Kidney (tissue), 14 donors: ENCODE results near the gene SMAD3. TPM values are rescaled to one million over a fixed set of nuclear protein-coding genes. Genes with fewer than 3 reads are reported as not detected.

Experiments used
- DNase-seq, 5 donors: peaks; one replicate each; pipeline ENCODE4 v3.0.0-alpha.2; 2013 to 2020
- FAIRE-seq: peaks from 2 replicates; lab custom pipeline; 2012; peaks lifted over from hg19 to GRCh38; lab: Jason Lieb, UNC
- H3K27ac ChIP-seq, 2 donors: one replicate each; pipeline ENCODE4 v1.7.0; 2013; ENCODE audit warnings: low read depth in 2 of 2, low read length in 2 of 2, inconsistent platforms in 1 of 2
- H3K27me3 ChIP-seq: one replicate; pipeline ENCODE4 v1.7.1; 2013; ENCODE audit warnings: low read length, inconsistent platforms; ENCODE audit not compliant: control insufficient read depth, insufficient read depth
- H3K36me3 ChIP-seq, 3 donors: one replicate each; pipeline versions ENCODE4 v1.7.0 to v1.7.1; 2013; ENCODE audit warnings: low read length in 3 of 3, control low read depth in 1 of 3, inconsistent platforms in 1 of 3; ENCODE audit not compliant: insufficient read depth in 3 of 3, control insufficient read depth in 2 of 3
- H3K4me1 ChIP-seq, 3 donors: one replicate each; pipeline versions ENCODE4 v1.7.0 to v1.7.1; 2013; ENCODE audit warnings: low read length in 3 of 3, inconsistent platforms in 1 of 3, low read depth in 1 of 3; ENCODE audit not compliant: control insufficient read depth in 2 of 3, insufficient read depth in 2 of 3
- H3K4me3 ChIP-seq, 3 donors: one replicate each; pipeline versions ENCODE4 v1.7.0 to v1.8.1; 2013; ENCODE audit warnings: low read length in 3 of 3, control low read depth in 1 of 3, inconsistent platforms in 1 of 3
- H3K9ac ChIP-seq, 3 donors: one replicate each; pipeline versions ENCODE4 v1.7.0 to v1.7.1; 2013; ENCODE audit warnings: low read length in 3 of 3, control low read depth in 1 of 3, inconsistent platforms in 1 of 3
- H3K9me3 ChIP-seq, 3 donors: one replicate each; pipeline versions ENCODE4 v1.7.0 to v1.7.1; 2013; ENCODE audit warnings: low read length in 3 of 3, control low read depth in 1 of 3, inconsistent platforms in 1 of 3; ENCODE audit not compliant: control insufficient read depth in 2 of 3, insufficient read depth in 1 of 3
- intact Hi-C: fragments of 100-400 bp; cut with DNase I; formaldehyde crosslinking; loops from one replicate; pipeline ENCODE4 v1.11.1; 2022
- polyA plus RNA-seq: library from polyadenylated mRNA; stranded (reverse); fragments of 350-450 nt; fragmentation: Illumina TruSeq; extraction: RNeasy Lipid Tissue Mini Kit (QIAGEN cat#74804); gene quantifications from one replicate; pipeline ENCODE4 v1.2.3, GENCODE V29; 2014; ENCODE audit warnings: low read depth, low replicate concordance; ENCODE audit not compliant: insufficient read depth
- total RNA-seq: library from RNA; stranded (reverse); fragmentation: NEBNext Ultra II Directional; extraction: Animal tissue kit (Norgen Biotek cat#: 25700); gene quantifications from one replicate; pipeline ENCODE4 v1.2.1, GENCODE V29; 2021
- TF ChIP-seq, protein P1 (sequence below): IDR thresholded peaks from 3 replicates; pipeline ENCODE4 v1.5.1; 2012; ENCODE audit warnings: mild to moderate bottlenecking, moderate library complexity, borderline replicate concordance; ENCODE audit not compliant: insufficient read depth; ENCODE audit errors: extremely low read depth
- donor health status: control.
- donor health status: control.
- donor health status: control.
- donor health status: control.
- donor health status: control.
- donor health status: DM: yes; HTN: yes; CAD: no.
- donor health status: Normal renal cell carcinoma (clear cell type).

SMAD3 gene
- total and polyA plus RNA-seq, 2 donors from 2014 or later: 10.1 to 58.2 TPM

DNA sequence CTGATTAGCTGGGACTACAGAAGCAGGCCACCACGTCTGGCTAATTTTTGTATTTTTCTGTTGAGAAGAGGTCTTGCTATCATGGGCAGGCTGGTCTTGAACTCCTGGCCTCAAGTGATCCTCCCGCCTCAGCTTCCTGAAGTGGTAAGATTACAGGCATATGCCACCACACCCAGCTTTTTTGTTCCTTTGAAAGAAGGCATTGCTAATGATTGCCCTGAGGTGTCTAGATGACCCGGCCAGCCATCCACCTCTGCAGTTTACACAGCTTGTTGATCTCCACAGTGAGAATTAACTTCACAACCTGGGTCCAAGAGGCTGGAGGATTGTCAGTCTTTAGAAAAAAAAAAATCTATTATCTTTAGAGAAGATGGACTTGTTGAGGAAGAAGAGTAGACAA is 58.7 kb downstream of the SMAD3 start:
- FAIRE-seq (no peak), DNase-seq (no peak)
- no peak overlapping the region for H3K4me3 ChIP-seq
- H3K9ac ChIP-seq: no peak overlapping the region
- H3K36me3 ChIP-seq: peaks cover 0 to 9% (median 2%) of the 10 kb centered on the region in 3 donors
- no peaks in the 10 kb centered on the region for H3K9me3 ChIP-seq
- H3K27me3 ChIP-seq: no peaks in the 10 kb centered on the region
- peaks cover 11 to 50% (median 40%) of the 10 kb centered on the region in 3 donors for H3K4me1 ChIP-seq
- intact Hi-C loops: no loop called here
- no peak overlapping the region for H3K27ac ChIP-seq
- TF ChIP-seq, protein P1, sequence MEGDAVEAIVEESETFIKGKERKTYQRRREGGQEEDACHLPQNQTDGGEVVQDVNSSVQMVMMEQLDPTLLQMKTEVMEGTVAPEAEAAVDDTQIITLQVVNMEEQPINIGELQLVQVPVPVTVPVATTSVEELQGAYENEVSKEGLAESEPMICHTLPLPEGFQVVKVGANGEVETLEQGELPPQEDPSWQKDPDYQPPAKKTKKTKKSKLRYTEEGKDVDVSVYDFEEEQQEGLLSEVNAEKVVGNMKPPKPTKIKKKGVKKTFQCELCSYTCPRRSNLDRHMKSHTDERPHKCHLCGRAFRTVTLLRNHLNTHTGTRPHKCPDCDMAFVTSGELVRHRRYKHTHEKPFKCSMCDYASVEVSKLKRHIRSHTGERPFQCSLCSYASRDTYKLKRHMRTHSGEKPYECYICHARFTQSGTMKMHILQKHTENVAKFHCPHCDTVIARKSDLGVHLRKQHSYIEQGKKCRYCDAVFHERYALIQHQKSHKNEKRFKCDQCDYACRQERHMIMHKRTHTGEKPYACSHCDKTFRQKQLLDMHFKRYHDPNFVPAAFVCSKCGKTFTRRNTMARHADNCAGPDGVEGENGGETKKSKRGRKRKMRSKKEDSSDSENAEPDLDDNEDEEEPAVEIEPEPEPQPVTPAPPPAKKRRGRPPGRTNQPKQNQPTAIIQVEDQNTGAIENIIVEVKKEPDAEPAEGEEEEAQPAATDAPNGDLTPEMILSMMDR: no peak

DNA sequence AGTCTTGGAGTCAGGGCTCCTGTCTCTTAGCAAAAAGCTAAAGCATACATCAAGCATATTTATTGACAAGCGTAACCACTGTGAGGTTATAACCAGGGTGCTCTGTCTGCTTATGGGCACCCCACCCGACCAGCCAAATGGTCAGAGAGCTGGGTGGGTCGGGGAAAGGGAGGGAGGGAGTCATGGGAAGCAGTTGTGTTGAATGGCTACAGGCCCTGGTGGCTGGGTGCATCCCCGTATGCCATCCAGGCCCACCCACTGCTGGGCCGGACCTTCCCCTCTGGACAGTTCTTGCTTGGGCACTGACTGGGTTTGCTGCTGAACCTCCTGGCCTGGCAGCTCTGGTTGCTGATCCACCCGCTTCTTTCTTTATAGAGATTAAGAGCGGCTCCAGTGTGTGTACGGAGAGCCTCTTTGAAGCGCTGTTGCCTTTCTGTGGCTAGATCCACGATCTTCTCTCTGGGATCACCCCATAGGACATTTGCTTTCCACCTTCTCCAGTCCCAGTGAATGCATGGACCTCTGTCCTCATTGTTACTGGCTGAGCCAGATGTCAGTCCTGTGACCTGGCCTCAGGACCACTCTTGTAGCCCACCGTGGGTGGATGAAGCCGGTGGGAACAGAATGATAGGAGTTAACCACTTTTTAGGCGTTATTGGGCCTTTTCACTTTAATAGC is 59.6 kb downstream of the SMAD3 start:
- TF ChIP-seq, protein P1: no peak
- DNase-seq (no peak), FAIRE-seq (no peak)
- Histone ChIP-seq H3K9me3 (no peaks in the 10 kb centered on the region), H3K9ac (peak overlapping the region in 1 of 3 donors; percentile 32), H3K4me1 (peaks cover 11 to 41% (median 38%) of the 10 kb centered on the region in 3 donors), H3K36me3 (peaks cover 0 to 9% (median 2%) of the 10 kb centered on the region in 3 donors), H3K4me3 (no peak overlapping the region), H3K27ac (peak overlapping the region in 1 of 2 donors; percentile 76), H3K27me3 (no peaks in the 10 kb centered on the region)
- intact Hi-C loops: no loop called here

DNA sequence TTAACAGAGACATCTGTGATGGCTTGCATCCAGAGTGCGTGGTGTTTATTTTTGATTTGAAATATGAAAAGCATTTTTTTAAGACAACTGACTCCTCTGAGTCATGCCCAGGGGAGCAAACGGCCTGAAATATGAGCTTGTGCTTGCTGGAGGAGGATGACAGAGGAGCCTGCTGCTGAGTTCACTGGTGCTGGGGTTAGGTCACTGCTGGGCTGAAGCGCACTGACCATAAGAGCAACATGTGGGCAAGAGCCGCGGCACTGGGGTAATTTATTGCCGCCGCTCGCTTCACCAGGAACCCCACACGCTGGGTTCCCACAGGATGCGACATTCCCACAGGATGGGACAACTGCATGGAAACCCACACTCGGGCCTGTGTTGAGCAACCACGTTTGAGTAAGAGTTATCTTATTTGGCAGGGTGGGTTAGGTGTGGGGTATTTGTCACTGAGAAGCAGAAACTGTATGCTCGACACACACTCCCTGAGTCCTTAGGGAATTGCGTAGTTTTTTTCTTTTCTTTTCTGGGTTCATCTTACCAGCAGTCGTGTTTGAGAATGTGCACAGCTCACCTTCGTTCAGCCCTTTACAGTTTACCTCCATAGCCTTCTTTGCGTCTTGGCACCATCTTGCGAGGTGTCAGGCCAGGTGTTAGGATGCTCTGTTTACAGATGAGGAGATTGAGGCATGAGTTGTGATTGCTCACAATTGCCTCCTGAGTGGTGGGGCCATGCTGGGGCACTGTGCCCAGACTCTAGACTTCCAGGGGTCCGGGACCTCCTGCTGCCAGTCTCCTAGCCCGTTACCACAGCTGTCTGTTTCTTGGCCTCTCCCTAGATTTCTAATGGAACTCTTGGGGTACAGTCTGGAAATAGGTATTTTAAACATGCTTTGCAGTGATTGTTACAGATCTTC is 60.4 kb downstream of the SMAD3 start:
- intact Hi-C loops: no loop called here
- Histone ChIP-seq H3K9me3 (no peaks in the 10 kb centered on the region), H3K9ac (peak overlapping the region in 1 of 3 donors; percentile 32), H3K27ac (peak overlapping the region; percentile 29 to 76), H3K27me3 (no peaks in the 10 kb centered on the region), H3K36me3 (peaks cover 0 to 9% (median 2%) of the 10 kb centered on the region in 3 donors), H3K4me3 (no peak overlapping the region), H3K4me1 (peaks cover 7 to 38% (median 30%) of the 10 kb centered on the region in 3 donors)
- DNase-seq (peak in 4 of 5 donors; percentile 59 to 95 (median 74)), FAIRE-seq (no peak)
- TF ChIP-seq, protein P1: no peak
